Neural cell (in vitro differentiated cells): ENCODE data around the gene HOXA10. TPM values are rescaled to one million over a fixed set of nuclear protein-coding genes. Genes with fewer than 3 reads are reported as not detected.
A peak's percentile ranks its signal among the peaks of the same experiment; 100 is the strongest.

Experiments used
- H2AFZ ChIP-seq: fragments of 200-600, 300-800 bp; sonication (generic), shearing (Covaris generic); 2 replicates; pipeline ENCODE4 v1.6.0; 2014; ENCODE audit warnings: low read depth, mild to moderate bottlenecking, antibody characterized with exemption, low read length, moderate library complexity
- H3F3A ChIP-seq: fragments of 200-600 bp; shearing (Covaris generic); 2 replicates; pipeline ENCODE4 v1.6.1; 2016; ENCODE audit warnings: mild to moderate bottlenecking, moderate library complexity, mixed read lengths, antibody characterized with exemption, low read length; ENCODE audit not compliant: insufficient read depth, poor library complexity, severe bottlenecking
- H3K27ac ChIP-seq: fragments of 200-600, 300-800 bp; sonication (generic), shearing (Covaris generic); 2 replicates; pipeline ENCODE4 v1.5.1; 2014; ENCODE audit warnings: mild to moderate bottlenecking, low read length, moderate library complexity
- H3K27me3 ChIP-seq: fragments of 300-800, 200-600 bp; sonication (generic), shearing (Covaris generic); 2 replicates; pipeline ENCODE4 v1.6.0; 2014; ENCODE audit warnings: mild to moderate bottlenecking, low read depth, low read length, moderate library complexity; ENCODE audit not compliant: insufficient read depth
- H3K36me3 ChIP-seq: fragments of 300-800, 200-600 bp; sonication (generic), shearing (Covaris generic); 2 replicates; pipeline ENCODE4 v1.5.1; 2014; ENCODE audit warnings: mild to moderate bottlenecking, antibody characterized with exemption, low read length, moderate library complexity; ENCODE audit not compliant: insufficient read depth
- H3K4me2 ChIP-seq: fragments of 300-800, 200-600 bp; sonication (generic), shearing (Covaris generic); 2 replicates; pipeline ENCODE4 v1.6.0; 2014; ENCODE audit warnings: mild to moderate bottlenecking, low read length
- H3K4me3 ChIP-seq: fragments of 300-800, 200-600 bp; sonication (generic), shearing (Covaris generic); 2 replicates; pipeline ENCODE4 v1.5.1; 2014; ENCODE audit warnings: mild to moderate bottlenecking, low read length, moderate library complexity
- H3K79me2 ChIP-seq: fragments of 200-600 bp; shearing (Covaris generic); replicated peaks from 2 replicates; pipeline ENCODE4 v1.6.0; 2014; ENCODE audit warnings: mild to moderate bottlenecking, low read length, moderate library complexity; ENCODE audit not compliant: insufficient read depth
- H3K9ac ChIP-seq: fragments of 300-800, 200-600 bp; sonication (generic), shearing (Covaris generic); 2 replicates; pipeline ENCODE4 v1.6.1; 2016; ENCODE audit warnings: mild to moderate bottlenecking, low read length, mixed read lengths
- H3K9me2 ChIP-seq: fragments of 200-600 bp; shearing (Covaris generic); 2 replicates; pipeline ENCODE4 v1.6.1; 2016; ENCODE audit warnings: mild to moderate bottlenecking, low read length, mixed read lengths; ENCODE audit not compliant: insufficient read depth
- H3K9me3 ChIP-seq: fragments of 200-600, 300-800 bp; sonication (generic), shearing (Covaris generic); 2 replicates; pipeline ENCODE4 v1.6.1; 2016; ENCODE audit warnings: mild to moderate bottlenecking, mixed run types, low read length, moderate library complexity, mixed read lengths
- H4K20me1 ChIP-seq: fragments of 200-600 bp; shearing (Covaris generic); 2 replicates; pipeline ENCODE4 v1.6.1; 2016; ENCODE audit warnings: mild to moderate bottlenecking, mixed run types; ENCODE audit not compliant: insufficient read depth
- CTCF ChIP-seq: fragments of 450-650 bp; IDR thresholded peaks from 2 replicates; pipeline ENCODE4 v1.5.1; 2014; ENCODE audit warnings: antibody characterized with exemption, mild to moderate bottlenecking, moderate library complexity; ENCODE audit not compliant: poor library complexity, severe bottlenecking
- EP300 ChIP-seq: fragments of 450-650 bp; conservative IDR thresholded peaks from 2 replicates; pipeline ENCODE4 v1.6.1; 2014; ENCODE audit warnings: antibody characterized with exemption, mild to moderate bottlenecking, moderate library complexity; ENCODE audit not compliant: poor library complexity, severe bottlenecking
- EZH2 ChIP-seq: fragments of 200-600, 300-800 bp; shearing (Covaris generic), sonication (generic); IDR thresholded peaks from 2 replicates; pipeline ENCODE4 v1.6.1; 2014; ENCODE audit warnings: antibody characterized with exemption, low read length, borderline replicate concordance, mild to moderate bottlenecking; ENCODE audit not compliant: insufficient read depth, poor library complexity, severe bottlenecking
- MXI1 ChIP-seq: fragments of 450-650 bp; conservative IDR thresholded peaks from 2 replicates; pipeline ENCODE4 v1.6.1; 2014; ENCODE audit warnings: antibody characterized with exemption, mild to moderate bottlenecking; ENCODE audit not compliant: poor library complexity, severe bottlenecking
- POLR2AphosphoS5 ChIP-seq: IDR thresholded peaks from 2 replicates; pipeline ENCODE4 v1.6.1; 2012
- RAD21 ChIP-seq: fragments of 450-650 bp; conservative IDR thresholded peaks from 2 replicates; pipeline ENCODE4 v1.6.1; 2014; ENCODE audit warnings: antibody characterized with exemption, mild to moderate bottlenecking, moderate library complexity
- REST ChIP-seq: IDR thresholded peaks from 2 replicates; pipeline ENCODE4 v1.6.1; 2012; ENCODE audit warnings: borderline replicate concordance
- SMC3 ChIP-seq: fragments of 450-650 bp; conservative IDR thresholded peaks from 2 replicates; pipeline ENCODE4 v1.6.1; 2014; ENCODE audit warnings: antibody characterized with exemption, mild to moderate bottlenecking, moderate library complexity; ENCODE audit not compliant: poor library complexity
- TAF1 ChIP-seq: IDR thresholded peaks from 2 replicates; pipeline ENCODE4 v1.6.1; 2012; ENCODE audit warnings: low read depth
- polyA plus RNA-seq: library from polyadenylated mRNA; depleted of rRNA; stranded (reverse); fragments of >200 nt; gene quantifications from 2 replicates; pipeline ENCODE4 v1.2.3, GENCODE V29; 2014

Gene HOXA10
- polyA plus RNA-seq, 1 donor from 2014 or later: not detected

- no peaks in the 10 kb centered on the region for H3K9me2 ChIP-seq
- H3K4me3 ChIP-seq: no peak overlapping the region
- H3K9ac ChIP-seq: no peak overlapping the region
- no peak overlapping the region for H3K4me2 ChIP-seq
- no peak overlapping the region for H3K27ac ChIP-seq
- H3K79me2 ChIP-seq: no peaks in the 10 kb centered on the region
- H2AFZ ChIP-seq: no peak overlapping the region
- H3K9me3 ChIP-seq: peaks cover 10% of the 10 kb centered on the region
- H3K27me3 ChIP-seq: peaks cover 100% of the 10 kb centered on the region
- H3F3A ChIP-seq: no peaks in the 10 kb centered on the region
- no peaks in the 10 kb centered on the region for H3K36me3 ChIP-seq
- TF ChIP-seq MXI1 (no peak), EZH2 (no peak), POLR2AphosphoS5 (no peak), EP300 (no peak), TAF1 (no peak), RAD21 (no peak), SMC3 (no peak), REST (no peak), CTCF (no peak)
- no peaks in the 10 kb centered on the region for H4K20me1 ChIP-seq
Observed at GRCh38 chr7:27180431-27181420, 6.6 kb upstream of the HOXA10 start.

GRCh38 chr7:27179503-27180430, 5.6 kb upstream of the HOXA10 start:
- H3K9me2 ChIP-seq: no peaks in the 10 kb centered on the region
- no peak overlapping the region for H2AFZ ChIP-seq

More at GRCh38 chr7:27179503-27180430, 5.6 kb upstream of the HOXA10 start:
- Histone ChIP-seq H3K27me3 (peaks cover 100% of the 10 kb centered on the region), H3F3A (no peaks in the 10 kb centered on the region), H4K20me1 (no peaks in the 10 kb centered on the region), H3K4me3 (no peak overlapping the region), H3K9ac (no peak overlapping the region), H3K9me3 (peaks cover 8% of the 10 kb centered on the region), H3K36me3 (no peaks in the 10 kb centered on the region), H3K27ac (no peak overlapping the region), H3K79me2 (no peaks in the 10 kb centered on the region), H3K4me2 (no peak overlapping the region)
- no peak for TF ChIP-seq POLR2AphosphoS5
- TF ChIP-seq MXI1: no peak
- no peak for TF ChIP-seq EP300
- TF ChIP-seq CTCF: peak; percentile 54
- TF ChIP-seq SMC3: peak; percentile 32
